HepG2 (cell line): ENCODE measurements around the gene NEU1. TPM values are rescaled to one million over a fixed set of nuclear protein-coding genes. Genes with fewer than 3 reads are reported as not detected.

ENCODE experiments used
- ATAC-seq: fragments of 200-7000 bp; cut with Tn5 transposase; 3 replicates; pipeline ENCODE4 v1.9.1; 2020; ENCODE audit warnings: mild to moderate bottlenecking, moderate library complexity
- BruUV-seq: library from RNA; stranded (reverse); fragments of 400-500 nt; replicated peaks from 2 replicates; lab custom pipeline; 2021; lab: Mats Ljungman, UMichigan
- CTCF ChIA-PET: fragments of 300-600 bp; formaldehyde crosslinking; extraction: SDS; loops from one replicate; lab custom pipeline; 2021; ENCODE audit warnings: low total read pairs, inconsistent platforms, low intra/inter-chr PET ratio; lab: Yijun Ruan, JAX
- POLR2A ChIA-PET: fragments of 350-600 bp; sonication (Branson Sonifier 250); formaldehyde crosslinking; loops from one replicate; lab custom pipeline; 2020; ENCODE audit warnings: antibody characterized with exemption, inconsistent platforms; lab: Yijun Ruan, JAX
- DNase-seq: peaks from one replicate; pipeline ENCODE4 v3.0.0-alpha.2; 2015; ENCODE audit warnings: low spot score
- FAIRE-seq: peaks from 3 replicates; lab custom pipeline; 2011; peaks lifted over from hg19 to GRCh38; lab: Jason Lieb, UNC
- H2AFZ ChIP-seq: one replicate; pipeline ENCODE4 v1.6.1; 2011; ENCODE audit warnings: low read length, inconsistent platforms
- H3K27ac ChIP-seq: fragments of 300-600 bp; 3 replicates; pipeline ENCODE4 v1.8.0; 2011; ENCODE audit warnings: mixed run types, mild to moderate bottlenecking, mixed read lengths, low read length, inconsistent platforms; ENCODE audit not compliant: insufficient read depth; ENCODE audit errors: extremely low read length
- H3K27me3 ChIP-seq, 2 experiments: fragments of 200-600 bp in 1 of 2; 2 replicates in 1 of 2; 3 replicates in 1 of 2; pipeline versions ENCODE4 v1.6.0 to v1.8.0; 2011; ENCODE audit warnings: low read length in 2 of 2, mild to moderate bottlenecking in 2 of 2, moderate library complexity in 2 of 2, inconsistent platforms in 1 of 2; ENCODE audit not compliant: insufficient read depth in 2 of 2, control insufficient read depth in 1 of 2
- H3K36me3 ChIP-seq, 2 experiments: fragments of 200-600 bp in 1 of 2; replicated peaks in 1 of 2; 2 replicates in 1 of 2; 3 replicates in 1 of 2; pipeline versions ENCODE4 v1.5.1 to v1.8.0; 2011; ENCODE audit warnings: low read length in 2 of 2, inconsistent platforms in 1 of 2; ENCODE audit not compliant: insufficient read depth in 2 of 2, control insufficient read depth in 1 of 2
- H3K4me1 ChIP-seq: 2 replicates; pipeline ENCODE4 v1.5.1; 2012; ENCODE audit warnings: low read length, inconsistent platforms; ENCODE audit not compliant: insufficient read depth
- H3K4me2 ChIP-seq: 2 replicates; pipeline ENCODE4 v1.6.0; 2011; ENCODE audit warnings: low read depth, low read length, inconsistent platforms
- H3K4me3 ChIP-seq, 3 experiments: fragments of 200-600 bp in 1 of 3; sonication (generic), shearing (Covaris generic) in 1 of 3; replicated peaks in 1 of 3; 2 replicates each; pipeline ENCODE4 v1.5.1; 2011 to 2016; ENCODE audit warnings: low read length in 3 of 3, inconsistent platforms in 2 of 3, low read depth in 2 of 3, mild to moderate bottlenecking in 2 of 3, control low read depth in 1 of 3, mixed read lengths in 1 of 3; ENCODE audit not compliant: insufficient read depth in 1 of 3
- H3K79me2 ChIP-seq: one replicate; pipeline ENCODE4 v1.6.1; 2011; ENCODE audit warnings: low read length, inconsistent platforms; ENCODE audit not compliant: insufficient read depth
- H3K9ac ChIP-seq: 2 replicates; pipeline ENCODE4 v1.6.0; 2011; ENCODE audit warnings: mild to moderate bottlenecking, low read depth, low read length, inconsistent platforms; ENCODE audit not compliant: insufficient read depth
- H3K9me3 ChIP-seq: 2 replicates; pipeline ENCODE4 v1.5.1; 2012; ENCODE audit warnings: mild to moderate bottlenecking, low read length
- H4K20me1 ChIP-seq: 2 replicates; pipeline ENCODE4 v1.6.0; 2011; ENCODE audit warnings: inconsistent platforms, mild to moderate bottlenecking, low read length, moderate library complexity; ENCODE audit not compliant: insufficient read depth
- CBX2 ChIP-seq, 2 experiments: fragments of 200-600 bp in 1 of 2; sonication (generic); formaldehyde crosslinking in 1 of 2; IDR thresholded peaks; 2 replicates each; pipeline versions ENCODE4 v1.7.0 to v1.8.1; 2018 to 2022; ENCODE audit warnings: low read depth in 2 of 2, low read length in 1 of 2, mild to moderate bottlenecking in 1 of 2, missing genetic modification reagents in 1 of 2
- CHD2 ChIP-seq: IDR thresholded peaks from 2 replicates; pipeline ENCODE4 v1.6.1; 2011; ENCODE audit warnings: low read depth, low read length, improper control_type of control experiment
- JUNB ChIP-seq: sonication (generic); formaldehyde crosslinking; IDR thresholded peaks from 2 replicates; pipeline ENCODE4 v1.8.0; 2022; ENCODE audit warnings: missing genetic modification reagents, mild to moderate bottlenecking, borderline replicate concordance
- REPIN1 ChIP-seq: sonication (generic); formaldehyde crosslinking; IDR thresholded peaks from 2 replicates; pipeline ENCODE4 v1.8.0; 2022; ENCODE audit warnings: missing genetic modification reagents, low read depth, mild to moderate bottlenecking, borderline replicate concordance
- SMAD9 ChIP-seq: sonication (generic); formaldehyde crosslinking; IDR thresholded peaks from 2 replicates; pipeline ENCODE4 v1.5.1; 2020; ENCODE audit warnings: mild to moderate bottlenecking, missing genetic modification reagents
- SP1 ChIP-seq, 2 experiments: fragments of 450-650 bp in 1 of 2; sonication (generic) in 1 of 2; formaldehyde crosslinking in 1 of 2; IDR thresholded peaks; 2 replicates each; pipeline versions ENCODE4 v1.4.0 to v1.6.1; 2016 to 2020; ENCODE audit warnings: missing genetic modification reagents in 1 of 2
- SRY ChIP-seq: sonication (generic); formaldehyde crosslinking; IDR thresholded peaks from 2 replicates; pipeline ENCODE4 v1.8.0; 2022; ENCODE audit warnings: mild to moderate bottlenecking, missing genetic modification reagents
- ZNF292 ChIP-seq: sonication (generic); formaldehyde crosslinking; IDR thresholded peaks from 2 replicates; pipeline ENCODE4 v1.8.1; 2022; ENCODE audit warnings: mild to moderate bottlenecking, low read depth, missing genetic modification reagents, borderline replicate concordance
- ZNF563 ChIP-seq: sonication (generic); formaldehyde crosslinking; IDR thresholded peaks from 2 replicates; pipeline ENCODE4 v1.8.0; 2022; ENCODE audit warnings: mild to moderate bottlenecking, moderate library complexity, missing genetic modification reagents
- WGBS: methylation state at CpG from one replicate; pipeline ENCODE4 v1.1.6; 2017; ENCODE audit warnings: low lambda C conversion rate; 5-methylcytosine and 5-hydroxymethylcytosine counted together
- in situ Hi-C: cut with HindIII; loops from 2 replicates; pipeline ENCODE4 v1.10.0; 2017; ENCODE audit warnings: low pct_unique_long_range_greater_than_20kb; ENCODE audit not compliant: extremely low pct_ligation_motif_present
- intact Hi-C: fragments of 100-400 bp; cut with micrococcal nuclease; formaldehyde crosslinking; loops from one replicate; pipeline ENCODE4 v1.10.0; 2022; ENCODE audit not compliant: unreplicated experiment
- polyA plus RNA-seq, 8 experiments: library from polyadenylated mRNA; depleted of rRNA in 3 of 8; stranded (reverse) in 7 of 8; unstranded in 1 of 8; fragments of >200 nt; fragmentation: Illumina TruSeq in 4 of 8; extraction: Trizol in 4 of 8; gene quantifications; 2 replicates each; pipeline versions ENCODE4 v1.2.1 to v1.2.3, GENCODE V29; 2011 to 2016; ENCODE audit warnings: low read depth in 4 of 8, missing spikeins in 1 of 8, mixed read lengths in 1 of 8; ENCODE audit not compliant: insufficient read depth in 1 of 8
- total RNA-seq, 5 experiments: library from RNA; depleted of rRNA; stranded (reverse); fragments of >200 nt; fragmentation: Illumina TruSeq; extraction: Trizol; gene quantifications; 2 replicates each; pipeline ENCODE4 v1.2.3, GENCODE V29; 2016; ENCODE audit warnings: low read depth in 1 of 5
- TF ChIP-seq, protein P1 (sequence below): sonication (generic); formaldehyde crosslinking; IDR thresholded peaks from 2 replicates; pipeline ENCODE4 v1.4.0; 2020; ENCODE audit warnings: mild to moderate bottlenecking, missing genetic modification reagents, borderline replicate concordance
- TF ChIP-seq, protein P2 (sequence below): sonication (generic); formaldehyde crosslinking; IDR thresholded peaks from 2 replicates; pipeline ENCODE4 v1.4.0; 2020; ENCODE audit warnings: missing genetic modification reagents

NEU1 gene
- total and polyA plus RNA-seq, 2 of the 13 experiments (the other 11 are each of a cell fraction or from before 2014, with no cell fraction given) = 215 to 297 TPM

DNA sequence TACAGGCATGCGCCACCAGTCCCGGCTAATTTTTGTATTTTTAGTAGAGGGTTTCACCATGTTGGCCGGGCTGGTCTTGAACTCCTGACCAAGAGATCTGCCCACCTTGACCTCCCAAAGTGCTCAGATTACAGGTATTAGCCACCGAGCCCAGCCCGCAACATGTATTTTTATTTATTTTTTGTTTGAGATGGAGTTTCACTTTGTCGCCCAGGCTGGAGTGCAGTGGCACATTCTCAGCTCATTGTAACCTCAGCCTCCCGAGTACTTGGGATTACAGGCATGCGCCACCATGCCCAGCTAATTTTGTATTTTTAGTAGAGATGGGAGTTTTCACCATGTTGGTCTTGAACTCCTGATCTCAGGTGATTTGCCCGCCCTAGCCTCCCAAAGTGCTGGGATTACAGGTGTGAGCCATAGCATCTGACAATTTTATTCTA, 24.5 kb downstream of the NEU1 start (continued):
- 0 out of 2 replicates have a peak, but pooled peaks have one; percentile 23 for TF ChIP-seq ZNF563 (CRISPR knock-in tag)
- TF ChIP-seq SRY (CRISPR knock-in tag) = 0 out of 2 replicates have a peak, but pooled peaks have one; percentile 24

DNA sequence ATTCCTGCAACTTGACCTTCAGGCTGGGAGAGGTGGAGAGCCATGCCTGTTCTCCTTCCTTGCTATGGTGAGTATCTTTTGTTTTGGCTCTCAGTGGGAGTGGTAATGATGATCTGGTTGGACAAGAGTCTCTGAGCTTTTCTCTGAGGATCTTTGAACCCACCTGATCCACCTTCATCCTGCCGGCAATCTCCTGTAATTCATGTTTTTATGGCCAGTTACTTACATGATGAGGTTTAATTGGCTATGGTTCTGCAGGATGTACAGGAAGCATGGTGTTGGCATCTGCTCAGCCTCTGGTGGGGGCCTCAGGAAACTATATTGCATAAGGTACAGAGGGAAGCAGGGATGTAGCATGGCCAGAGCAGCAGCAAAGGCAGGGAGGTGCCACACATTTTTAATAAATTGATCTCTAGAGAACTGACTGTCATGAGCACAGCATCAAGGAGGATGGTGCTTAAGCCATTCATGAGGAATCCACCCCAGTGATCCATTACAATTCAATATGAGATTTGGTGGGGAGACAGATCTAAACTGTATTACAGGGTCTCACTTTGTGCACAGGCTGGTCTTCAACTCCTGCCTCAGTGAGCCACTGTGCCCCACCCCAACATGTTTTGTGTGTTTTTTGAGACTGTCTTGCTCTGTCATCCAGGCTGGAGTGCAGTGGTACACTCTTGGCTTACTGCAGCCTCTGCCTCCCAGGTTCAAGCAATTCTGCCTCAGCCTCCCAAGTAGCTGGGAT, 25.1 kb downstream of the NEU1 start:
- Histone ChIP-seq H3K36me3 (peaks cover 12 to 33% of the 10 kb centered on the region in 2 experiments), H3K27me3 (peaks cover 0 to 2% of the 10 kb centered on the region in 2 experiments; a peak in 1 of 5 replicates), H2AFZ (no peak overlapping the region), H3K79me2 (peaks cover 38% of the 10 kb centered on the region), H3K4me1 (peaks cover 40% of the 10 kb centered on the region), H3K4me3 (peak overlapping the region; percentile 75 to 98 (median 93)), H3K9ac (peak overlapping the region; percentile 98), H4K20me1 (peaks cover 43% of the 10 kb centered on the region), H3K27ac (peak overlapping the region; percentile 93), H3K4me2 (peak overlapping the region; percentile 84), H3K9me3 (no peaks in the 10 kb centered on the region)
- intact Hi-C loops = loop anchor here (10.0 kb wide), 1 partner anchor 117 kb away; the partner anchor contains the start of genes NELFE and SKIC2
- DNase-seq (no peak), ATAC-seq (no peak), FAIRE-seq (no peak)
- CTCF ChIA-PET = no interaction called here
- 7% methylated on average over 1 of the region's 1 CpG for WGBS
- BruUV-seq = no TSS peak
- POLR2A ChIA-PET = interaction anchor here (0.9 to 15.7 kb wide), 15 partner anchors 8 to 108 kb away, joined by 3 to 264 read pairs (median 11); partner anchors contain the start of genes CLIC1, DDAH2, HSPA1B and LSM2
- in situ Hi-C loops = no loop called here
- TF ChIP-seq SMAD9 = no peak
- TF ChIP-seq, protein P1, sequence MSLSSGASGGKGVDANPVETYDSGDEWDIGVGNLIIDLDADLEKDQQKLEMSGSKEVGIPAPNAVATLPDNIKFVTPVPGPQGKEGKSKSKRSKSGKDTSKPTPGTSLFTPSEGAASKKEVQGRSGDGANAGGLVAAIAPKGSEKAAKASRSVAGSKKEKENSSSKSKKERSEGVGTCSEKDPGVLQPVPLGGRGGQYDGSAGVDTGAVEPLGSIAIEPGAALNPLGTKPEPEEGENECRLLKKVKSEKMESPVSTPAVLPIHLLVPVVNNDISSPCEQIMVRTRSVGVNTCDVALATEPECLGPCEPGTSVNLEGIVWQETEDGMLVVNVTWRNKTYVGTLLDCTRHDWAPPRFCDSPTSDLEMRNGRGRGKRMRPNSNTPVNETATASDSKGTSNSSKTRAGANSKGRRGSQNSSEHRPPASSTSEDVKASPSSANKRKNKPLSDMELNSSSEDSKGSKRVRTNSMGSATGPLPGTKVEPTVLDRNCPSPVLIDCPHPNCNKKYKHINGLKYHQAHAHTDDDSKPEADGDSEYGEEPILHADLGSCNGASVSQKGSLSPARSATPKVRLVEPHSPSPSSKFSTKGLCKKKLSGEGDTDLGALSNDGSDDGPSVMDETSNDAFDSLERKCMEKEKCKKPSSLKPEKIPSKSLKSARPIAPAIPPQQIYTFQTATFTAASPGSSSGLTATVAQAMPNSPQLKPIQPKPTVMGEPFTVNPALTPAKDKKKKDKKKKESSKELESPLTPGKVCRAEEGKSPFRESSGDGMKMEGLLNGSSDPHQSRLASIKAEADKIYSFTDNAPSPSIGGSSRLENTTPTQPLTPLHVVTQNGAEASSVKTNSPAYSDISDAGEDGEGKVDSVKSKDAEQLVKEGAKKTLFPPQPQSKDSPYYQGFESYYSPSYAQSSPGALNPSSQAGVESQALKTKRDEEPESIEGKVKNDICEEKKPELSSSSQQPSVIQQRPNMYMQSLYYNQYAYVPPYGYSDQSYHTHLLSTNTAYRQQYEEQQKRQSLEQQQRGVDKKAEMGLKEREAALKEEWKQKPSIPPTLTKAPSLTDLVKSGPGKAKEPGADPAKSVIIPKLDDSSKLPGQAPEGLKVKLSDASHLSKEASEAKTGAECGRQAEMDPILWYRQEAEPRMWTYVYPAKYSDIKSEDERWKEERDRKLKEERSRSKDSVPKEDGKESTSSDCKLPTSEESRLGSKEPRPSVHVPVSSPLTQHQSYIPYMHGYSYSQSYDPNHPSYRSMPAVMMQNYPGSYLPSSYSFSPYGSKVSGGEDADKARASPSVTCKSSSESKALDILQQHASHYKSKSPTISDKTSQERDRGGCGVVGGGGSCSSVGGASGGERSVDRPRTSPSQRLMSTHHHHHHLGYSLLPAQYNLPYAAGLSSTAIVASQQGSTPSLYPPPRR (CRISPR knock-in tag) = no peak; the same call in 1 of the 2 replicates
- no peak for TF ChIP-seq JUNB (CRISPR knock-in tag)
- no peak for TF ChIP-seq ZNF292 (CRISPR knock-in tag)
- no peak for TF ChIP-seq CBX2 (IDR thresholded peaks at IDR 0.05; ENCODE audit: low read depth, low read length)
- no peak for TF ChIP-seq CBX2 (CRISPR knock-in tag; IDR thresholded peaks at IDR 0.05; ENCODE audit: low read depth)
- TF ChIP-seq, protein P2, sequence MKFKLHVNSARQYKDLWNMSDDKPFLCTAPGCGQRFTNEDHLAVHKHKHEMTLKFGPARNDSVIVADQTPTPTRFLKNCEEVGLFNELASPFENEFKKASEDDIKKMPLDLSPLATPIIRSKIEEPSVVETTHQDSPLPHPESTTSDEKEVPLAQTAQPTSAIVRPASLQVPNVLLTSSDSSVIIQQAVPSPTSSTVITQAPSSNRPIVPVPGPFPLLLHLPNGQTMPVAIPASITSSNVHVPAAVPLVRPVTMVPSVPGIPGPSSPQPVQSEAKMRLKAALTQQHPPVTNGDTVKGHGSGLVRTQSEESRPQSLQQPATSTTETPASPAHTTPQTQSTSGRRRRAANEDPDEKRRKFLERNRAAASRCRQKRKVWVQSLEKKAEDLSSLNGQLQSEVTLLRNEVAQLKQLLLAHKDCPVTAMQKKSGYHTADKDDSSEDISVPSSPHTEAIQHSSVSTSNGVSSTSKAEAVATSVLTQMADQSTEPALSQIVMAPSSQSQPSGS (CRISPR knock-in tag) = no peak
- no peak for TF ChIP-seq SP1 (IDR thresholded peaks at IDR 0.05)
- TF ChIP-seq SP1 (CRISPR knock-in tag; IDR thresholded peaks at IDR 0.05) = no peak
- TF ChIP-seq REPIN1 = no peak
- TF ChIP-seq CHD2 = no peak
